ENCODE data around the gene MED15.
A peak's percentile ranks its signal among the peaks of the same experiment; 100 is the strongest.

The MED15 gene

GRCh38 chr22:20507253-20508066 is at the start of gene MED15:
Gene MED15 (plus strand): TSS chr22:20507610. CDS start chr22:20507679, 69 bp downstream.
- peak; percentile 83 for DNase-seq
- TF ChIP-seq CTCF (IDR thresholded peaks at IDR 0.05; ENCODE audit: low read depth, low read length, missing control alignments), result peak; percentile 1
- in situ Hi-C loops (cut with HindIII; ENCODE audit: low pct_ligation_motif_present, low sequenced_read_pairs), result no loop called here
- H3K4me3 ChIP-seq (ENCODE audit: low read depth, low read length), result peak within 1 kb of the TSS; percentile 94
- no peaks in the 10 kb centered on the region for H3K27me3 ChIP-seq (replicated peaks)
- H3K27ac ChIP-seq, result peak within 1 kb of the TSS; percentile 99
- H3K36me3 ChIP-seq (replicated peaks), result peaks cover 4% of the 10 kb centered on the region

GRCh38 chr22:20458530-20459151 is 48.8 kb upstream of the MED15 start:
- no peak overlapping the region for H3K27ac ChIP-seq
- no peaks in the 10 kb centered on the region for H3K27me3 ChIP-seq (replicated peaks)
- no peak for TF ChIP-seq CTCF (IDR thresholded peaks at IDR 0.05; ENCODE audit: low read depth, low read length, missing control alignments)
- no peak overlapping the region for H3K4me3 ChIP-seq (ENCODE audit: low read depth, low read length)
- no peak for DNase-seq
- peaks cover 8% of the 10 kb centered on the region for H3K36me3 ChIP-seq (replicated peaks)
- in situ Hi-C loops (cut with HindIII; ENCODE audit: low pct_ligation_motif_present, low sequenced_read_pairs), result no loop called here

DNA sequence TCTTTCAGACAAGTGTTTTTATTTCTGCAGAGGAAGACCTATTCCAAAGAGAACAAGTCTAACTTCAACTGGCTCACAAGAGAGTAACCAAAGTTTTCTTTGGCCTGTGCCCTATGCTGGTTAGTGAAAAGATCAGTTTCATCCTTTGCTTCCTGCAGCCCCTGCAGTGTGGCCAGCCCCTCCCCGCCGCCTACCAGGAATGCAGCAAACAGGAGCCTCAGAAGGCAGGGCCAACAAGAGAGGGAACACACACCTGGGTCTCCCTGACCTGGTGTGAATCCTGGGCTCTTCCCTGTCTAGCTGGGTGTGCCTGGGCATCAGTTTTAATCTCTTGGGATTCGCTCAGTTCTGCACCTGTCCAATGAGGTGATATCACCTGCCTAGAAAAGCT is 48.3 kb upstream of the MED15 start:
- H3K27ac ChIP-seq, result no peak overlapping the region
- in situ Hi-C loops (cut with HindIII; ENCODE audit: low pct_ligation_motif_present, low sequenced_read_pairs), result no loop called here

GRCh38 chr22:20459862-20460261 is 47.5 kb upstream of the MED15 start:
- TF ChIP-seq CTCF (IDR thresholded peaks at IDR 0.05; ENCODE audit: low read depth, low read length, missing control alignments), result no peak
- in situ Hi-C loops (cut with HindIII; ENCODE audit: low pct_ligation_motif_present, low sequenced_read_pairs), result no loop called here
- Histone ChIP-seq H3K27ac (no peak overlapping the region), H3K27me3 (replicated peaks) (no peaks in the 10 kb centered on the region), H3K36me3 (replicated peaks) (peaks cover 13% of the 10 kb centered on the region), H3K4me3 (ENCODE audit: low read depth, low read length) (no peak overlapping the region)
- DNase-seq, result no peak

More for the DNA sequence above, 48.3 kb upstream of the MED15 start:
- TF ChIP-seq CTCF (IDR thresholded peaks at IDR 0.05; ENCODE audit: low read depth, low read length, missing control alignments), result no peak
- Histone ChIP-seq H3K4me3 (ENCODE audit: low read depth, low read length) (no peak overlapping the region), H3K27me3 (replicated peaks) (no peaks in the 10 kb centered on the region), H3K36me3 (replicated peaks) (peaks cover 12% of the 10 kb centered on the region)
- no peak for DNase-seq

GRCh38 chr22:20463324-20464095 is 43.9 kb upstream of the MED15 start:
- Histone ChIP-seq H3K36me3 (replicated peaks) (peaks cover 14% of the 10 kb centered on the region), H3K4me3 (ENCODE audit: low read depth, low read length) (no peak overlapping the region), H3K27ac (no peak overlapping the region), H3K27me3 (replicated peaks) (no peaks in the 10 kb centered on the region)
- DNase-seq, result no peak
- in situ Hi-C loops (cut with HindIII; ENCODE audit: low pct_ligation_motif_present, low sequenced_read_pairs), result no loop called here
- no peak for TF ChIP-seq CTCF (IDR thresholded peaks at IDR 0.05; ENCODE audit: low read depth, low read length, missing control alignments)

Data from brain microvascular endothelial cell (primary cell).